ENCODE measurements around the gene MEGF11.
"Not testable (repeated sequence)": the region's sequence is repeated elsewhere in the genome, so short reads cannot be mapped to it uniquely, and the experiment has no call there.

MEGF11 gene

DNA sequence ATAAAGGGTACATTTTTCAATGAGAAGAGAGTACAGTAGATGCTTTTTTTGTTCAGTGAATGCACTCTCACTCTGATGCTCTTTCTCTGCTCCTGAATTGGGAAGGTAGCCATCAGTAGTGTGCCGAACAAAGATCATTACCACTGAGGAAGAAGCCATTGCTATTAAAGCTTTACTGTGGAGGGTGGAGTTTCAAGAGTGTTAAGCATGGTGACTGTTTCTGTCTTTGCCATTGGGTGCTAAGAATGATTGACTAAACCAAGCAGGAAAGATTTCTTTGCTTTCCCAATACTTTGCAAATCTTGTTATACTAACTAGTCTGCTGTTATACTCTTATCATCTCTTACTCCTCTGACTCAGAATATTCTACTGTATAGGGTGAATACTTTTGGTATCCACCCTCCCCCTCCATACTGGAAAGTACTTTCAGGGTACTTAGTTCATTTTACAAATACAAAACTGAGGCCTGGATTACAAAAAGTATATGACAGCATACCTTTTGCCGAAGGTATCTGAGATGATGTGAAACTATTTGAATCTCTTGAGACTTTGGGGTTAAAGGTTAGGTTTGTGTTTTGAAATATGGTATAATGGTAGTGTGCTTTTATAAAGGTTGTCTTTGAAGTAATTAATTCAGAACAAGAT lies 382.5 kb downstream of the MEGF11 start:
- DNase-seq: peak; percentile 48

DNA sequence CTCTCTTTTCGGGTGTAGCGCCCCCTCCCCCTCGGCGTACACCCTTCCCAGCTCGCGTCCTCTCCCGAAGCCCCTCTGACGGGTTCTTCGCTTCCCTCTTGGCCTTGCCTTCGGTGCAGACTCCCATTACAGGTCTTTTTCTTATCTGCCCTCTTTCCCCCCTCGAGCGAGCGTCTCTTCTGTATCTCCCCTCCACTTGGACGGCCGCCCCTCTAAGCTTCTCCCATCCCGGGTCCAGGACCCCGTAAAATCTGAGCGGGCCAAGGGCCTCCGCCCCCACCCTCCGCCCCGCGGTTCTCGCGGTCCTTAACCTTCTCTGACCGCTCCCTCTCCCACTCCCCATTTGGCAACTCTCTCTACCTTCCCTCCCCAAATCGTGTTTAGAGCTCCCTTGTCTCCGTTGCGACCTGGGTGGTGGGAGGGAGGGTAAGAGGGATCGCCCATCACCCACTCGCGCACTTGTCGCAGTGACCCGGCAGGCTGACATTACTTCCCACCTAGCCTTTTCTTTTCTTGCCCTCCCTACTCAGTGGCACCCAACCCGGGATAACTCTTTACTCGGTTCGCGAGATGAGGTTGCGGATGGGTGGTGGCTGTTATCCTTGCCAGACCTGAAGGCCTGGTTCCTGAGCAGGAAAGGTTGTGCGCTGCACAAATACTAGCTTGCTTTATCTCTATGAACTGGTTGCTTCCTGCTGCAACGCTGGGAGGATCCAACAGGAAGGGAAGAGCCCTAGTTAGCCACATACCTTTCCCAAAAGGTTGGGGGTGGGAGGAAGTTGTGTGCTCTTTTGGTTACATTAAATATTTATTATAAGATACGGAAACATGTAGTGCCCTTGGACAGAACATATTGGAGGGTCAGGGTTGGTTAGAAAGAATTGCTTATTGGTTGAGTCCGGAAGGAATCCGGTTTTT lies 383.3 kb downstream of the MEGF11 start:
- DNase-seq: peak; percentile 3

DNA sequence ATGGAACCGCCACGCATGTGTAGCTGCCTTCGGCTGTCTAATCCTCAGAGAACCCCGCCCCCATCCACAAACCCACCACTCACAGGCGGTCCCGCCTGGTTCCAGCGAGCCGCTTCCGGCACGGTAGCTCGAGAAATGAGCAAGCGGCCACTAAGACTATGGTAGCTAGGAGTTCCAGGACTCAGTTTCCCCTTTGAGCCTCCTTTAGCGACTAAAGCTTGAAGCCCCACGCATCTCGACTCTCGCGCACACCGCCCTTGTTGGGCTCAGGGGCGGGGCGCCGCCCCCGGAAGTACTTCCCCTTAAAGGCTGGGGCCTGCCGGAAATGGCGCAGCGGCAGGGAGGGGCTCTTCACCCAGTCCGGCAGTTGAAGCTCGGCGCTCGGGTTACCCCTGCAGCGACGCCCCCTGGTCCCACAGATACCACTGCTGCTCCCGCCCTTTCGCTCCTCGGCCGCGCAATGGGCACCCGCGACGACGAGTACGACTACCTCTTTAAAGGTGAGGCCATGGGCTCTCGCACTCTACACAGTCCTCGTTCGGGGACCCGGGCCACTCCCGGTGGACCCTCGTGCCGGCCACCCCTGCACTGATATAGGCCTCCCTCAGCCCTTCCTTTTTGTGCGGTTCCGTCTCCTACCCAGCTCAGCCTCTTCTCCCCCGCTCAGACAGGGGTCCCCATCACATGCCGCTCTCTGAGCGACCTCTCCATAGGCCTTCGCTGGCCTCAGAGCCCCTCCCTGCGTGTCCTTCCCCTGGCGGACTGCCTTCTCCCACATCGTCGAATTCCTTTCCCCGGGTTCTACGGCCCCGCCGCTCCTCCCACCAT lies 384.2 kb downstream of the MEGF11 start, which contains the start of gene RAB11A:
Gene RAB11A (plus strand): TSS at position 366 of the 828 bp plus-strand sequence. CDS start 95 bp downstream, at position 461.
- peak; percentile 97 for DNase-seq

DNA sequence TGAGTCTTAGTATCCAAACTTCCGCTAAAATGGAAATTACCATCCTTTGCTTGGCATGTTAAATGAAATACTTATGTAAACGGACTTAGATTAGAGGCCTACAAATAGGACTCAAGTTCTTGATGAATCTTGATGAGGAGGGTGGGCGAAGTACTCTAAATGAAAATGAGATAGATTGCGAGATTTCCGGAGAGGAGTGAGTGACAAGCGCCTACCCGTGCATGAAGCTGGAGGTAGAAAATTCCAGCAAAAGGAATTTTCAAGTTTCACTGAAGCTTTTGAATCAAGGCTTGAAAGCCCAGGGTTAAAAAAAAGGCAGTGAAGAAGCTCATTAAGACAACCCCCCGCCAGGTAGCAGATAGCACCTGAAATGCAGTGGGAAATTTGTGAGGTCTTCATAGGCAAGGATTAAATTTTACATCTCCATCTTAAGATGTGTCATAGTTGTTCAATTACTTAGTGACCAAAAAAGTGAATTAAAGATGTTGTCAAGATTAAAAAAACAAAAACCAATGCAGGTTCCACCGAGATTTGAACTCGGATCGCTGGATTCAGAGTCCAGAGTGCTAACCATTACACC lies 384.9 kb downstream of the MEGF11 start:
- DNase-seq: no peak

DNA sequence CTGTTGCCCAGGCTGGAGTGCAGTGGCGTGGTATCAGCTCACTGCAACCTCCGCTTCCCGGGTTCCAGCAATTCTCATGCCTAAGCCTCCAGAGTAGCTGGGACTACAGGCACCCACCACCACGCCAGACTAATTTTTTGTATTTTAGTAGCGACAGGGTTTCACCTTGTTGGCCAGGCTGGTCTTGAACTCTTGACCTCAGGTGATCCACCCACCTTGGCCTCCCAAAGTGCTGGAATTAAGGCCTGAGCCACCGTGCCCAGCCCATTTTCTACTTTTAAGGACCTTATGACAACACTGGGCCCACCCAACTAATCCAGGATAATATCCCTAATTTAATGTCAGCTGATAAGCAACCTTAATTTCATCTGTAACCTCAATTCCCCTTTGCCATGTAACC lies 385.6 kb downstream of the MEGF11 start:
- not testable (repeated sequence) for DNase-seq

DNA sequence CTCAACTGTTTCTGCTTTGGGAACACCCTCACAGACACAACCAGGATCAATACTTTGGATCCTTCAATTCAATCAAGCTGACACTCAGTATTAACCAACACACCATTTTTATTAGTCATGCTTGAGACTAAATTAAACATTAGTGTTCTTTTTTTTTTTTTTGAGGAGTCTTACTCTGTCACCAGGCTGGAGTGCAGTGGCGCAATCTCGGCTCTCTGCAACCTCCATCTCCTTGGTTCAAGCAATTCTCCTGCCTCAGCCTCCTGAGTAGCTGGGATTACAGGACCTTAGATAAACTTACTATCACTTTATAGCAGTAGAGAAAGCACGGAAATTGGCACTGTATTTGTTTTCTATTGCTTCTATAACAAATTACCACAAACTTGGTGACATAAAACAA lies 386.3 kb downstream of the MEGF11 start:
- no peak for DNase-seq

DNA sequence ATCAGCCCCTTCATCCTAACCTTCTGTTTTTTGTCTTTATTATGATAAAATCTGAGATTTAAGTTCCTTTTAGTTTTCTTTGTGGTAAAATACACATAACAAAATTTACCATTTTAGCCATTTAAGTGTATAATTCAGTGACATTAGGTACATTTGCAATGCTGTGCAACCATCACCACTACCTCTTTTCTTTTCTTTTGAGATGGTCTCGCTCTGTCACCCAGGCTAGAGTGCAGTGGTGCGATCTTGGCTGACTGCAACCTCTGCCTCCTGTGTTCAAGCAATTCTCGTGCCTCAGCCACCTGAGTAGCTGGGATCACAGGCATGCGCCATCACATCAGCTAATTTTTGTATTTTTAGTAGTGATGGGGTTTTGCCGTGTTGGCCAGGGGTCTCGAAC lies 390.4 kb downstream of the MEGF11 start:
- DNase-seq: no peak

DNA sequence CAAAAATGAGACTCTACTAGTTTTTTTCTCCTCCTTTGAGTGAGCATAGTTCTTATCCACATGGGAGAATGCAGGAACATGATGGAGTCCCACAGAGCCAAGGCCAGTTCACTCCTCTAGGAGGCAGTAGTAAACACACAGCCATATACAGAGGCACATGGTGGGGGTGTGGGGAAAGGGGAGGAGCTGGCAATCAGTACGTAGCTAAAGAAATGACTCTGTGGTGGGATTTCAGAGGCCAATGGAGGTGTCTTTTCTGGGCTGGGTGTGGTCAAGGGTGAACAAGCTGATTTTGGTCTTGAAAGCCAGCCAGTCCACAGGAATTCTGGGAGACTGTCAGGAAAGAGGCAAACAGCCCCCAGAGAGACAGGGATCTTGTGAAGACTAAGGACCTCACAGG lies 390.9 kb downstream of the MEGF11 start:
- peak; percentile 75 for DNase-seq

DNA sequence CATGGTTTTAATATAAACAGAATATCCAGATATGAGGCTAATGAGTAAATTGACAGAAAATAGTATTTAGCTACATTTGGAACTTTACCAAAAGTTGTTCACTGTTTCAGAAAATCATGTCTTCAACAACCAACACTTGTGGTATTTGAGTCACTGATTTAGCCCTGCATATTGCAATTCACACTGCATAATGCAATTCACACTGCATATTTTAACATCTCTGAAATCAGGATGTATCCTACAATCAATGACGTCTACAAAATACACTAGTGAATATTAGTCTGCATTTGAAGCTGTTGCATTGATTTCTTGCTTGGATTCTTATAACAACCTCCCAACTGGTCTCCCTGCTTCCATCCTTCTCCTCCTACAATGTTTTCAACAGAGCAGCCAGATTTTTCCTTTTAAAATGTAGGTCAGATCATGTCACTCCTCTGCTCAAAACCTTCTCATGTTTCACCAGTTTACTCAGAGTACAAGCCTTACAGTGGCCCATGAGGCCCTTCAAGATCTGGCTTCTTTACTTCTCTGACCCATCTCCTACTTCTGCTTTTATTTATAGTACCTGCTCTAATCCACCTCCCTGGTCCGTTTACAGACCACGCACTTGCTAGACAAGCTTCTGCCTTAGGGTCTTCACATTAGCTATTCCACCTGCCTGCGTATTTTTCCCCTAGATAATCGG lies 395.7 kb downstream of the MEGF11 start:
- DNase-seq: no peak

DNA sequence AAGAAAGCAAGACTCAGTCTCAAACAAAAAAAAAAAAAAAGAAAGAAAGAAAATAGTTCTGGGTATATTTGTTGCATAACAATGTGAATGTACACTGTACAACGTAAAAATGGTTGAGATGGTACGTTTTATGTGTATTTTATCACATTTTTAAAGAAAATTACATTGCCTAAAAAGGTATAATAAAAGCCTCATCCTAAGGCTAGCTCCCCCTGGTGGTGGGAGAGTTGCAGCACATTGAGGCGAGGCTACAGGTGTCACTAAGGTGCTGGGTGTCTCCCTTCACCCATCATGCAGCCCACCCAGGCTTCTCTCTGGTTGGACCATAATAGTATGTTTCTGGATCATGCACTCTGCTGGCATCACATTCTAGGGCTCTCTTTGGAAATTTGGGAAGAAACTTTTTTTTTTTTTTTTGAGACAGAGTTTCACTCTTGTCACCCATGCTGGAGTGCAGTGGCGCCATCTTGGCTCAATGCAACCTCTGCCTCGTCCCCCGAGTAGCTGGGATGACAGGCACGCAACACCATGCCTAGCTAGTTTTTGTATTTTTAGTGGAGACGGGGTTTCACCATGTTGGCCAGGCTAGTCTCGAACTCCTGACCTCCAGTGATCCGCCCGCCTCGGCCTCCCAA lies 396.6 kb downstream of the MEGF11 start:
- peak; percentile 38 for DNase-seq

DNA sequence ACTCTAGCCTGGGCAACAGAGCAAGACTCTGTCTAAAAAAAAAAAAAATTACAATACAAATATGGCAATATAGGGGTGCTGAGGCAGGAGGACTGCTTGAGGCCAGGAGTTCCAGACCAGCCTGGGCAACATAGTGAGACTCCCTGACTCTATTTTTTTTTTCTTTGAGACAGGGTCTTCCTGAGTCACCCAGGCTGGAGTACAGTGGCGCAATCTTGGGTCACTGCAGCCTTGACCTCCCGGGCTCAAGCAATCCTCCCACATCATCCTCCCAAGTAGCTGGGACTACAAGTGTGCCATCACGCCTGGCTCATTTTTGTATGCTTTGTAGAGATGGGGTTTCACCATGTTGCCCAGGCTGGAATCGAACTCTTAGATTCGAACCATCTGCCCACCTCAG lies 401.6 kb downstream of the MEGF11 start:
- DNase-seq: no peak

DNA sequence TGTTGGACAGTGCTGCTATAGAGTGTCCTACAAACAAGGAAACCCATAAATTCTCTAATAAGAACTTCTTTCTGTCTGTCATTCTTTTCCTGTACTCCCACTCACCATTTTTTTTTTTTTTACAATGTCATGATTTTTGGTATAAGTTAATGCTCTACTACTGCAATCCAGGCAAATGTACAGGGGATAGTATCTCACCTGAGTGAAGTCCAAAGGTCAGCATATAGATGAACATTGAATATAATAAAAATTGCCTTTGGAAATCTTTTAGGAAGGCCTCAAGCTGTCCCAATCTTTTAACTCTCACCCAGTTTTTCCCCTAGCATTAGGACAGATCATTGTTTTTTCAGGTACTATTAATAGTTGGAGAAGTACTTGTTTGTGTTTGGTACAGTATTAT lies 405.6 kb downstream of the MEGF11 start:
- DNase-seq: no peak

DNA sequence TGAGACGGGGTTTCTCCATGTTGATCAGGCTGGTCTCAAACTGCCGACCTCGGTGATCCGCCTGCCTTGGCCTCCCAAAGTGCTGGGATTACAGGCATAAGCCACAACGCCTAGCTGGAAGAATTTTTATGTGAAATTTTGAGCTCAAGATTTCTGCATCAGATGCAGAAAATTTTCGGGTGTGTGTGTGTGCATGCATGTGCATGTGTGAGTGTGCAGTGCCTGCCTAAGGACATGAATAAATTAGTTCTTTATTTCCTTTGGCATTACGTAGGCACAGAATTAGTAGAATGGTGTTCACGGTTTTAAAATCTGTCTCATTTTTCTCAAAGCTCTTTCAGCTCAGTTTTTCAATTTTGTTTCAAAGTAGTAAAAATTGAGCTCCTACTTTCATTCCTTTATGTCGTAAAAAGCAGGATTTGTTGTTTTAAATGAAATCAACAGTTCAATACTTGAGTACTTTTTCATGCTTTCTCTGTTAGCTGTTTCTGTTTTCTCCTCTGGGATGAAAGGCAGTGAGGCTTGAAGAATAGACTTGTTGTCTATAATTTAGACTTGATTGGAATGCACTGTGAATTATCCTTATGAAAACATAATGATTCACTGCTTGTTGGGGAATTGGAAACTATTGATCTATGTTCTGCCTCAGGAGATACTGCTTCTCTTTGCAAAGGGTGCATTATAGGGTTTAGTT lies 407.6 kb downstream of the MEGF11 start:
- no peak for DNase-seq
